ENCODE data around the gene TARS1.

- no peak for TF ChIP-seq CTCF (IDR thresholded peaks at IDR 0.05)
- no peak for TF ChIP-seq ZFX (IDR thresholded peaks at IDR 0.05; ENCODE audit: borderline replicate concordance)
Observed at GRCh38 chr5:33474004-33474403, 33.2 kb downstream of the TARS1 start.

Data from 22Rv1 (cell line).